Mesenchymal stem cell (in vitro differentiated cells and primary cell): ENCODE data around the gene ASAP2.

Experiments used
- DNase-seq: peaks from one replicate; pipeline ENCODE4 v3.0.0-alpha.2; 2013
- H2AFZ ChIP-seq: one replicate; pipeline ENCODE4 v1.6.1; 2013; ENCODE audit warnings: low read depth, mild to moderate bottlenecking, control low read depth, inconsistent platforms, low read length, moderate library complexity
- H2AK5ac ChIP-seq: 2 replicates; pipeline ENCODE4 v1.6.1; 2013; ENCODE audit warnings: low read length, moderate library complexity, mild to moderate bottlenecking, inconsistent platforms; ENCODE audit not compliant: severe bottlenecking
- H2BK120ac ChIP-seq: one replicate; pipeline ENCODE4 v1.6.1; 2013; ENCODE audit warnings: low read depth, mild to moderate bottlenecking, inconsistent platforms, low read length, moderate library complexity
- H2BK12ac ChIP-seq, 2 experiments: one replicate each; pipeline ENCODE4 v1.6.1; 2013; ENCODE audit warnings: inconsistent platforms in 2 of 2, low read length in 2 of 2, mild to moderate bottlenecking in 2 of 2, moderate library complexity in 2 of 2, control low read depth in 1 of 2
- H2BK15ac ChIP-seq: one replicate; pipeline ENCODE4 v1.6.1; 2013; ENCODE audit warnings: mild to moderate bottlenecking, low read depth, inconsistent platforms; ENCODE audit not compliant: poor library complexity, severe bottlenecking
- H2BK5ac ChIP-seq: 2 replicates; pipeline ENCODE4 v1.6.1; 2013; ENCODE audit warnings: low read depth, mild to moderate bottlenecking, low read length, control low read depth, inconsistent platforms; ENCODE audit not compliant: poor library complexity, severe bottlenecking
- H3K14ac ChIP-seq, 2 experiments: one replicate each; pipeline ENCODE4 v1.6.1; 2013; ENCODE audit warnings: inconsistent platforms in 2 of 2, low read length in 2 of 2, control low read depth in 1 of 2, mild to moderate bottlenecking in 1 of 2, moderate library complexity in 1 of 2
- H3K18ac ChIP-seq, 2 experiments: one replicate each; pipeline ENCODE4 v1.6.1; 2013; ENCODE audit warnings: inconsistent platforms in 2 of 2, low read length in 2 of 2, control low read depth in 1 of 2, low read depth in 1 of 2, mild to moderate bottlenecking in 1 of 2
- H3K23ac ChIP-seq, 2 experiments: one replicate each; pipeline ENCODE4 v1.6.1; 2013; ENCODE audit warnings: inconsistent platforms in 2 of 2, low read length in 2 of 2, mild to moderate bottlenecking in 2 of 2, moderate library complexity in 2 of 2, control low read depth in 1 of 2
- H3K27ac ChIP-seq: 2 replicates; pipeline ENCODE4 v1.5.1; 2013; ENCODE audit warnings: mild to moderate bottlenecking, moderate library complexity, low read length, control low read depth, inconsistent platforms; ENCODE audit not compliant: poor library complexity, severe bottlenecking
- H3K27me3 ChIP-seq, 2 experiments: 2 replicates each; pipeline versions ENCODE4 v1.6.1 to v1.7.0; 2013; ENCODE audit warnings: low read length in 2 of 2, mild to moderate bottlenecking in 2 of 2, moderate library complexity in 2 of 2, control low read depth in 1 of 2, inconsistent platforms in 1 of 2; ENCODE audit not compliant: control insufficient read depth in 1 of 2, insufficient read depth in 1 of 2
- H3K36me3 ChIP-seq, 2 experiments: 2 replicates each; pipeline versions ENCODE4 v1.6.1 to v1.7.0; 2013; ENCODE audit warnings: low read length in 2 of 2, control low read depth in 1 of 2, inconsistent platforms in 1 of 2, low read depth in 1 of 2, mild to moderate bottlenecking in 1 of 2; ENCODE audit not compliant: insufficient read depth in 2 of 2, control insufficient read depth in 1 of 2
- H3K4ac ChIP-seq, 2 experiments: one replicate each; pipeline ENCODE4 v1.6.1; 2013; ENCODE audit warnings: inconsistent platforms in 2 of 2, low read length in 2 of 2, mild to moderate bottlenecking in 2 of 2, moderate library complexity in 2 of 2, control low read depth in 1 of 2, low read depth in 1 of 2
- H3K4me1 ChIP-seq: 2 replicates; pipeline ENCODE4 v1.6.1; 2013; ENCODE audit warnings: low read depth, low read length, control low read depth; ENCODE audit not compliant: control insufficient read depth, insufficient read depth
- H3K4me2 ChIP-seq: 2 replicates; pipeline ENCODE4 v1.6.1; 2013; ENCODE audit warnings: low read length, mild to moderate bottlenecking, inconsistent platforms; ENCODE audit not compliant: poor library complexity, severe bottlenecking
- H3K4me3 ChIP-seq, 2 experiments: 2 replicates each; pipeline versions ENCODE4 v1.5.1 to v1.7.0; 2013; ENCODE audit warnings: low read length in 2 of 2, mild to moderate bottlenecking in 2 of 2, control low read depth in 1 of 2, low read depth in 1 of 2; ENCODE audit not compliant: insufficient read depth in 1 of 2
- H3K79me1 ChIP-seq: replicated peaks from 2 replicates; pipeline ENCODE4 v1.6.1; 2013; ENCODE audit warnings: mild to moderate bottlenecking, control low read depth, low read length, inconsistent platforms; ENCODE audit not compliant: poor library complexity, severe bottlenecking
- H3K9ac ChIP-seq: 2 replicates; pipeline ENCODE4 v1.7.0; 2013; ENCODE audit warnings: mild to moderate bottlenecking, low read length, moderate library complexity
- H3K9me3 ChIP-seq: 2 replicates; pipeline ENCODE4 v1.7.0; 2013; ENCODE audit warnings: mild to moderate bottlenecking, low read length; ENCODE audit not compliant: control insufficient read depth
- H4K8ac ChIP-seq: one replicate; pipeline ENCODE4 v1.6.1; 2013; ENCODE audit warnings: inconsistent platforms, mild to moderate bottlenecking, low read length, moderate library complexity
- H4K91ac ChIP-seq: one replicate; pipeline ENCODE4 v1.6.1; 2013; ENCODE audit warnings: mild to moderate bottlenecking, low read length, inconsistent platforms
- WGBS: methylation state at CpG from one replicate; pipeline ENCODE4 v1.1.7; 2013; ENCODE audit warnings: mixed read lengths; 5-methylcytosine and 5-hydroxymethylcytosine counted together

Gene ASAP2

GRCh38 chr2:9192712-9193111 lies 13.9 kb upstream of the ASAP2 start:
- Histone ChIP-seq H2AFZ (no peak overlapping the region), H2BK5ac (no peak overlapping the region), H2BK12ac (peak overlapping the region in 1 of 2 experiments; percentile 92), H3K18ac (peak overlapping the region in 1 of 2 experiments; percentile 91), H3K4me2 (no peak overlapping the region), H3K14ac (peak overlapping the region in 1 of 2 experiments; percentile 83), H3K36me3 (no peaks in the 10 kb centered on the region), H3K4me1 (peaks cover 7% of the 10 kb centered on the region), H4K8ac (peak overlapping the region; percentile 21), H3K27ac (no peak overlapping the region), H2BK120ac (peak overlapping the region; percentile 42), H2AK5ac (no peak overlapping the region), H3K9ac (peak overlapping the region; percentile 86), H3K4ac (peak overlapping the region; percentile 3 to 61), H4K91ac (no peak overlapping the region), H3K27me3 (no peaks in the 10 kb centered on the region), H2BK15ac (no peak overlapping the region), H3K79me1 (no peaks in the 10 kb centered on the region), H3K4me3 (no peak overlapping the region), H3K23ac (no peak overlapping the region), H3K9me3 (no peaks in the 10 kb centered on the region)
- DNase-seq = no peak
- 99% methylated on average over 2 of the region's 3 CpGs for WGBS

DNA sequence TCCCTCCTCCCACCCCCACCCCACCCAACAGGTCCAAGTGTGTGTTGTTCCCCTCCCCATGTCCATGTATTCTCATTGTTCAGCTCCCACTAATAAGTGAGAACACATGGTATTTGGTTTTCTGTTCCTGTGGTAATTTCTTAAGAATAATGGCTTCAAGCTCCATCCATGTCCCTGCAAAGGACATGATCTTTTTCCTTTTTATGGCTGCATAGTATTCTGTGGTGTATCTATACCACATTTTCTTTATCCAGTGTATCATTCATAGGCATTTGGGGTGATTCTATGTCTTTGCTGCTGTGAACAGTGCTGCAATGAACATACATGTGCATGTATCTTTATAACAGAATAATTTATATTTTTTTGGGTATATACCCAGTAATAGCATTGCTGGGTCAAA lies 12.3 kb upstream of the ASAP2 start:
- no peaks in the 10 kb centered on the region for H3K27me3 ChIP-seq
- no peaks in the 10 kb centered on the region for H3K79me1 ChIP-seq
- H3K9me3 ChIP-seq = no peaks in the 10 kb centered on the region
- no peak overlapping the region for H4K8ac ChIP-seq
- no peak overlapping the region for H4K91ac ChIP-seq
- no peak overlapping the region for H3K9ac ChIP-seq
- H3K18ac ChIP-seq = no peak overlapping the region
- H2BK120ac ChIP-seq = no peak overlapping the region
- no peaks in the 10 kb centered on the region for H3K36me3 ChIP-seq
- H3K14ac ChIP-seq = no peak overlapping the region
- no peak for DNase-seq
- no peak overlapping the region for H3K4me3 ChIP-seq
- H3K4ac ChIP-seq = no peak overlapping the region
- H3K4me2 ChIP-seq = no peak overlapping the region
- no peak overlapping the region for H2BK12ac ChIP-seq
- no peak overlapping the region for H2AK5ac ChIP-seq
- H2BK15ac ChIP-seq = no peak overlapping the region
- no peak overlapping the region for H3K23ac ChIP-seq
- no peak overlapping the region for H2BK5ac ChIP-seq
- H2AFZ ChIP-seq = no peak overlapping the region
- H3K4me1 ChIP-seq = peaks cover 7% of the 10 kb centered on the region
- no peak overlapping the region for H3K27ac ChIP-seq

DNA sequence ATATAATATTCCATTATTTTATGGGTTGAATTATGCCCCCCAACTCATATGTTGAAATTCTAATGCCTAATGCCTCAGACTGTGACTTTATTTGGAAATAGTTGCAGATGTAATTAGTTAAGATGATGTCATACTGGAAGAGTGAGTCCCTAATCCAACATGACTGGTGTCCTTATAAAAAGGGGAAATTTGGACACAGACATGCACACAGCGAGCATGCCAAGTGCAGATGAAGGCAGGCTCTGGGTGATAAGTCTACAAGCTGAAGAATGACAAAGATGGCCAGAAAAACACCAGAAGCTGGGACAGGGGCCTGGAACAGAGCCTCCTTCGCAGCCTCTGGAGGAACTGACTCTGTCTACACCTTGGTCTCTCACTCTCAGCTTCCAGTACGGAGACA lies 10.0 kb upstream of the ASAP2 start:
- Histone ChIP-seq H3K4me1 (peaks cover 5% of the 10 kb centered on the region), H4K8ac (no peak overlapping the region), H3K14ac (no peak overlapping the region), H3K79me1 (no peaks in the 10 kb centered on the region), H3K18ac (no peak overlapping the region), H2BK15ac (no peak overlapping the region), H2AFZ (no peak overlapping the region), H3K27me3 (no peaks in the 10 kb centered on the region), H3K9ac (no peak overlapping the region), H3K4me2 (no peak overlapping the region), H2AK5ac (no peak overlapping the region), H3K4me3 (no peak overlapping the region), H3K36me3 (no peaks in the 10 kb centered on the region), H3K27ac (no peak overlapping the region), H3K4ac (no peak overlapping the region), H2BK120ac (no peak overlapping the region), H4K91ac (no peak overlapping the region), H2BK12ac (no peak overlapping the region), H2BK5ac (no peak overlapping the region), H3K9me3 (no peaks in the 10 kb centered on the region), H3K23ac (no peak overlapping the region)
- no peak for DNase-seq
- WGBS = 84% methylated on average over 3 of the region's 3 CpGs

DNA sequence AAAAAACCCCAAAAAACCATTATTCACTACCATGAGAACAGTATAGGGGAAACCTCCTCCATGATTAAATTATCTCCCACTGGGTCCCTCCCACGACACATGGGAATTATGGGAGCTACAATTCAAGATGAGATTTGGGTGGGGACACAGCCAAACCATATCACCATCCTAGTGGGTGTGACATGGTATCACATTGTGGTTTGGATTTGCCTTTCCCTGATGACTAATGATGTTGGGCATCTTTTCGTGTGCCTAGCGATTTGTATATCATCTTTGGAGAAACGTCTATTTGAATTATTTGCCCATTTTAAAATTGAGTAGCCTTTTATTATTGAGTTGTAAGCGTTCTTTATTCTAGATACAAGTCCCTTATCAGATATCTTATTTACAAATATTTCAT lies 8.7 kb upstream of the ASAP2 start:
- no peak overlapping the region for H3K4me3 ChIP-seq
- no peak overlapping the region for H3K4ac ChIP-seq
- no peak overlapping the region for H3K4me2 ChIP-seq
- no peaks in the 10 kb centered on the region for H3K27me3 ChIP-seq
- H3K18ac ChIP-seq = no peak overlapping the region
- H2AFZ ChIP-seq = no peak overlapping the region
- no peak overlapping the region for H3K27ac ChIP-seq
- H2BK15ac ChIP-seq = no peak overlapping the region
- H3K23ac ChIP-seq = no peak overlapping the region
- H3K14ac ChIP-seq = no peak overlapping the region
- H2BK12ac ChIP-seq = no peak overlapping the region
- H4K91ac ChIP-seq = no peak overlapping the region
- DNase-seq = no peak
- H4K8ac ChIP-seq = no peak overlapping the region
- no peaks in the 10 kb centered on the region for H3K9me3 ChIP-seq
- H3K4me1 ChIP-seq = peaks cover 5% of the 10 kb centered on the region
- no peak overlapping the region for H2BK120ac ChIP-seq
- no peak overlapping the region for H2BK5ac ChIP-seq
- H2AK5ac ChIP-seq = no peak overlapping the region
- WGBS = 94% methylated on average over 4 of the region's 5 CpGs
- H3K36me3 ChIP-seq = no peaks in the 10 kb centered on the region
- H3K9ac ChIP-seq = no peak overlapping the region
- no peaks in the 10 kb centered on the region for H3K79me1 ChIP-seq
